ENCODE data around the gene C1orf50.
A peak's percentile ranks its signal among the peaks of the same experiment; 100 is the strongest.

C1orf50 gene

DNA sequence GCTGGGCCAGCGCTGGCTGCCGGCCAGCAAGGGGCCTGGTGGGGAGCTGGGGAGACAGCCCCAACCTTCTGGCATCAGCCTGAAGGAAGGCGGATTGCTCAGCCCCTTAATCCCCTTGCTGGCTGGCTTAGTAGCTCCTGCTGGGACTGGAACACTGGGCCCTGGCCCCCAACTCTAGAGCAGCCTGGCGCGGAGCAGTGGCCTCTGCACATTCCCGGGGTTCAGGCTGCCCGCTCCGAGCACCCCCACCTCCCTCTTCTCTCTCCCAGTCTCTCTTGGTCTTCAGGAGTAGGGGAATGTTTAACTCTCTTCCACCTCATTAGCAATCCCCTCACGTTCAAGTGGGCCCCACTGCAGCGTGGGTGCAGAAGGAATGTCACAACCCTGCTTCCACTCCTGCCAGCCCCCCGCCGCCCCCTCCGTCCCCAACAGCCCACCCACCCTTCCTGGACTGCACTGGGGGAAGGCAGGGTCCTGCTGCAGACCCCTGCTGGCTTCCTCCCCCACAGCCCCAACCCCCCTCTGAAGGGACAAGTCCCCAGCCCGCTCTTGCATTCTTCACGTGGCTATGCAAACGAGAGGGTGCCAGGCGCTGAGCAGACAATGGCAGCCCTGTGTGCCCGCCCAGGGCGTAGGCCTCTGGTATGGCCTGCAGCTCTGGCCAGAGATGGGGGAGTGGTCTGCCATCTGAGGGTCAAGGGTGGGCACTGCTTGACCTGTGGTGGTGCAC is 26.0 kb upstream of the C1orf50 start:
- peak overlapping the region in 1 of 2 experiments; percentile 57 for H3K4ac ChIP-seq (ENCODE audit: low read depth in 1 of 2, low read length in 2 of 2)
- no peak overlapping the region for H3K4me2 ChIP-seq (ENCODE audit: low read length, poor library complexity, severe bottlenecking)
- 67% methylated on average over 13 of the region's 19 CpGs for WGBS
- no peak overlapping the region for H4K8ac ChIP-seq (ENCODE audit: low read length)
- DNase-seq: no peak
- no peak overlapping the region for H3K23ac ChIP-seq (ENCODE audit: low read length in 2 of 2)
- no peaks in the 10 kb centered on the region for H3K9me3 ChIP-seq (ENCODE audit: control insufficient read depth, low read length)
- no peak overlapping the region for H2BK15ac ChIP-seq (ENCODE audit: low read depth, poor library complexity, severe bottlenecking)
- no peak overlapping the region for H2BK120ac ChIP-seq (ENCODE audit: low read depth, low read length)
- no peaks in the 10 kb centered on the region for H3K4me1 ChIP-seq (ENCODE audit: control insufficient read depth, insufficient read depth, low read depth, low read length)
- H3K18ac ChIP-seq (ENCODE audit: low read depth in 1 of 2, low read length in 2 of 2): no peak overlapping the region
- H2AFZ ChIP-seq (ENCODE audit: low read depth, low read length): no peak overlapping the region
- H3K27ac ChIP-seq (ENCODE audit: low read length, poor library complexity, severe bottlenecking): no peak overlapping the region
- no peak overlapping the region for H3K9ac ChIP-seq (ENCODE audit: low read length)
- no peaks in the 10 kb centered on the region for H3K27me3 ChIP-seq (ENCODE audit: control insufficient read depth in 1 of 2, insufficient read depth in 1 of 2, low read length in 2 of 2)
- H3K14ac ChIP-seq (ENCODE audit: low read length in 2 of 2): no peak overlapping the region
- no peak overlapping the region for H2AK5ac ChIP-seq (ENCODE audit: low read length, severe bottlenecking)
- H3K36me3 ChIP-seq (ENCODE audit: control insufficient read depth in 1 of 2, insufficient read depth in 2 of 2, low read depth in 1 of 2, low read length in 2 of 2): peaks cover 9% of the 10 kb centered on the region in 2 experiments
- no peak overlapping the region for H2BK5ac ChIP-seq (ENCODE audit: low read depth, low read length, poor library complexity, severe bottlenecking)
- no peak overlapping the region for H2BK12ac ChIP-seq (ENCODE audit: low read length in 2 of 2)
- no peak overlapping the region for H3K4me3 ChIP-seq (ENCODE audit: insufficient read depth in 1 of 2, low read depth in 1 of 2, low read length in 2 of 2)
- no peak overlapping the region for H4K91ac ChIP-seq (ENCODE audit: low read length)
- H3K79me1 ChIP-seq (replicated peaks; ENCODE audit: low read length, poor library complexity, severe bottlenecking): no peaks in the 10 kb centered on the region

GRCh38 chr1:42741706-42742105 is 25.3 kb upstream of the C1orf50 start:
- H2BK120ac ChIP-seq (ENCODE audit: low read depth, low read length): no peak overlapping the region
- no peak overlapping the region for H2AFZ ChIP-seq (ENCODE audit: low read depth, low read length)
- H3K4ac ChIP-seq (ENCODE audit: low read depth in 1 of 2, low read length in 2 of 2): no peak overlapping the region
- no peak overlapping the region for H2BK5ac ChIP-seq (ENCODE audit: low read depth, low read length, poor library complexity, severe bottlenecking)
- peaks cover 16% of the 10 kb centered on the region in 2 experiments for H3K36me3 ChIP-seq (ENCODE audit: control insufficient read depth in 1 of 2, insufficient read depth in 2 of 2, low read depth in 1 of 2, low read length in 2 of 2)
- H3K79me1 ChIP-seq (replicated peaks; ENCODE audit: low read length, poor library complexity, severe bottlenecking): no peaks in the 10 kb centered on the region
- no peak overlapping the region for H3K4me2 ChIP-seq (ENCODE audit: low read length, poor library complexity, severe bottlenecking)
- no peak overlapping the region for H4K8ac ChIP-seq (ENCODE audit: low read length)
- no peak overlapping the region for H3K4me3 ChIP-seq (ENCODE audit: insufficient read depth in 1 of 2, low read depth in 1 of 2, low read length in 2 of 2)
- H2AK5ac ChIP-seq (ENCODE audit: low read length, severe bottlenecking): no peak overlapping the region
- no peak overlapping the region for H3K14ac ChIP-seq (ENCODE audit: low read length in 2 of 2)
- no peak overlapping the region for H3K18ac ChIP-seq (ENCODE audit: low read depth in 1 of 2, low read length in 2 of 2)
- H3K9ac ChIP-seq (ENCODE audit: low read length): no peak overlapping the region
- 91% methylated on average over 4 of the region's 4 CpGs for WGBS
- H4K91ac ChIP-seq (ENCODE audit: low read length): no peak overlapping the region
- no peak overlapping the region for H3K27ac ChIP-seq (ENCODE audit: low read length, poor library complexity, severe bottlenecking)
- H2BK12ac ChIP-seq (ENCODE audit: low read length in 2 of 2): no peak overlapping the region
- H3K9me3 ChIP-seq (ENCODE audit: control insufficient read depth, low read length): no peaks in the 10 kb centered on the region
- H2BK15ac ChIP-seq (ENCODE audit: low read depth, poor library complexity, severe bottlenecking): no peak overlapping the region
- DNase-seq: no peak
- no peaks in the 10 kb centered on the region for H3K27me3 ChIP-seq (ENCODE audit: control insufficient read depth in 1 of 2, insufficient read depth in 1 of 2, low read length in 2 of 2)
- no peak overlapping the region for H3K23ac ChIP-seq (ENCODE audit: low read length in 2 of 2)
- no peaks in the 10 kb centered on the region for H3K4me1 ChIP-seq (ENCODE audit: control insufficient read depth, insufficient read depth, low read depth, low read length)

GRCh38 chr1:42742141-42742540 is 24.9 kb upstream of the C1orf50 start:
- H3K79me1 ChIP-seq (replicated peaks; ENCODE audit: low read length, poor library complexity, severe bottlenecking): no peaks in the 10 kb centered on the region
- H3K18ac ChIP-seq (ENCODE audit: low read depth in 1 of 2, low read length in 2 of 2): no peak overlapping the region
- no peak overlapping the region for H3K27ac ChIP-seq (ENCODE audit: low read length, poor library complexity, severe bottlenecking)
- DNase-seq: no peak
- no peak overlapping the region for H4K8ac ChIP-seq (ENCODE audit: low read length)
- no peaks in the 10 kb centered on the region for H3K27me3 ChIP-seq (ENCODE audit: control insufficient read depth in 1 of 2, insufficient read depth in 1 of 2, low read length in 2 of 2)
- H3K23ac ChIP-seq (ENCODE audit: low read length in 2 of 2): no peak overlapping the region
- H3K36me3 ChIP-seq (ENCODE audit: control insufficient read depth in 1 of 2, insufficient read depth in 2 of 2, low read depth in 1 of 2, low read length in 2 of 2): peaks cover 20% of the 10 kb centered on the region in 2 experiments
- H2BK15ac ChIP-seq (ENCODE audit: low read depth, poor library complexity, severe bottlenecking): no peak overlapping the region
- H2BK5ac ChIP-seq (ENCODE audit: low read depth, low read length, poor library complexity, severe bottlenecking): no peak overlapping the region
- H2BK12ac ChIP-seq (ENCODE audit: low read length in 2 of 2): no peak overlapping the region
- no peak overlapping the region for H3K4me2 ChIP-seq (ENCODE audit: low read length, poor library complexity, severe bottlenecking)
- no peak overlapping the region for H3K14ac ChIP-seq (ENCODE audit: low read length in 2 of 2)
- H2BK120ac ChIP-seq (ENCODE audit: low read depth, low read length): no peak overlapping the region
- H2AK5ac ChIP-seq (ENCODE audit: low read length, severe bottlenecking): no peak overlapping the region
- no peaks in the 10 kb centered on the region for H3K4me1 ChIP-seq (ENCODE audit: control insufficient read depth, insufficient read depth, low read depth, low read length)
- no peak overlapping the region for H3K9ac ChIP-seq (ENCODE audit: low read length)
- no peak overlapping the region for H4K91ac ChIP-seq (ENCODE audit: low read length)
- H3K4ac ChIP-seq (ENCODE audit: low read depth in 1 of 2, low read length in 2 of 2): no peak overlapping the region
- H2AFZ ChIP-seq (ENCODE audit: low read depth, low read length): no peak overlapping the region
- H3K9me3 ChIP-seq (ENCODE audit: control insufficient read depth, low read length): no peaks in the 10 kb centered on the region
- WGBS: 94% methylated on average over 8 of the region's 8 CpGs
- no peak overlapping the region for H3K4me3 ChIP-seq (ENCODE audit: insufficient read depth in 1 of 2, low read depth in 1 of 2, low read length in 2 of 2)

DNA sequence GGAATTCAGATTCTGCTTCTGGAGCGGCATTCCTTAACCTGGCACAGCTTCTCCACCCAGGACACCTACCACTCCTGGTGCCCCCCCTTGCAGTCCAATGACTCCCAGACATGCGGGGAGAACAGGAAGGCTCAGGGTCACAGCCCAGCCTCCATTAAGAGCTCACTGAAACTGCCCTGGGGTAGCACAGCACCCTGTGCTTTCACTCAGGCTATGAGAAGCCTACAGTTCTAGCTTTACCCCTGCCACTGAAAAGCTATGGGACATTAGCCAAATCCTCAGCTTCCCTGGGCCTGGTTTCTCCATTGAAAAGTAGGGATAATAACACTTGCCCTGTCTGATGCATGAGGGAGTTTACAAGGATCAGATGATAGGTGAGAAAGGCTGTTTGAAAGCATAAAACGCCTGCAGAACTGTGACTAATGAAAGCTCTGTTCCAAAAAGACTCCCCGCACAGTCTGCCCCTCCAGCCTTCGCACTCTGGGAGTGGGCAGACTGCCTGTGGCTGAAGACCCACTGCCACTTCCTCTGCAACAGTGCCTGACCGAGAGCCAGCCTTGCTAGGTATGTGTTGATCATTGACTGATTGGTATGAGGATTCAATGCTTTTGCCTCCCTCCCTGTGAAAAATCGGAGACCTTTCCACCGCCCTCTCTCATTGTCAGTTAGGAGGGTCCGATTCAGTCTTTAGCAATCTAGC is 24.3 kb upstream of the C1orf50 start:
- Histone ChIP-seq H4K8ac (ENCODE audit: low read length) (no peak overlapping the region), H3K4ac (ENCODE audit: low read depth in 1 of 2, low read length in 2 of 2) (no peak overlapping the region), H2BK120ac (ENCODE audit: low read depth, low read length) (no peak overlapping the region), H3K27ac (ENCODE audit: low read length, poor library complexity, severe bottlenecking) (no peak overlapping the region), H2BK15ac (ENCODE audit: low read depth, poor library complexity, severe bottlenecking) (no peak overlapping the region), H3K14ac (ENCODE audit: low read length in 2 of 2) (no peak overlapping the region), H4K91ac (ENCODE audit: low read length) (no peak overlapping the region), H2AFZ (ENCODE audit: low read depth, low read length) (no peak overlapping the region), H3K79me1 (replicated peaks; ENCODE audit: low read length, poor library complexity, severe bottlenecking) (no peaks in the 10 kb centered on the region), H2BK12ac (ENCODE audit: low read length in 2 of 2) (no peak overlapping the region), H3K4me2 (ENCODE audit: low read length, poor library complexity, severe bottlenecking) (no peak overlapping the region), H2BK5ac (ENCODE audit: low read depth, low read length, poor library complexity, severe bottlenecking) (no peak overlapping the region), H3K23ac (ENCODE audit: low read length in 2 of 2) (no peak overlapping the region), H2AK5ac (ENCODE audit: low read length, severe bottlenecking) (no peak overlapping the region), H3K4me3 (ENCODE audit: insufficient read depth in 1 of 2, low read depth in 1 of 2, low read length in 2 of 2) (no peak overlapping the region), H3K27me3 (ENCODE audit: control insufficient read depth in 1 of 2, insufficient read depth in 1 of 2, low read length in 2 of 2) (no peaks in the 10 kb centered on the region), H3K36me3 (ENCODE audit: control insufficient read depth in 1 of 2, insufficient read depth in 2 of 2, low read depth in 1 of 2, low read length in 2 of 2) (peaks cover 26% of the 10 kb centered on the region in 2 experiments), H3K9ac (ENCODE audit: low read length) (no peak overlapping the region), H3K9me3 (ENCODE audit: control insufficient read depth, low read length) (no peaks in the 10 kb centered on the region), H3K4me1 (ENCODE audit: control insufficient read depth, insufficient read depth, low read depth, low read length) (no peaks in the 10 kb centered on the region), H3K18ac (ENCODE audit: low read depth in 1 of 2, low read length in 2 of 2) (no peak overlapping the region)
- WGBS: 91% methylated on average over 9 of the region's 9 CpGs
- DNase-seq: no peak
